HG03135 (cell line): Measurements from ENCODE around the gene S100A5.
"Not testable (repeated sequence)": the region's sequence is repeated elsewhere in the genome, so short reads cannot be mapped to it uniquely, and the experiment has no call there.

Experiments used
- ATAC-seq: cut with Tn5 transposase; IDR thresholded peaks from one replicate; pipeline ENCODE4 v1.9.1; 2021; ENCODE audit warnings: mild to moderate bottlenecking, moderate library complexity; ENCODE audit not compliant: unreplicated experiment

S100A5 gene

DNA sequence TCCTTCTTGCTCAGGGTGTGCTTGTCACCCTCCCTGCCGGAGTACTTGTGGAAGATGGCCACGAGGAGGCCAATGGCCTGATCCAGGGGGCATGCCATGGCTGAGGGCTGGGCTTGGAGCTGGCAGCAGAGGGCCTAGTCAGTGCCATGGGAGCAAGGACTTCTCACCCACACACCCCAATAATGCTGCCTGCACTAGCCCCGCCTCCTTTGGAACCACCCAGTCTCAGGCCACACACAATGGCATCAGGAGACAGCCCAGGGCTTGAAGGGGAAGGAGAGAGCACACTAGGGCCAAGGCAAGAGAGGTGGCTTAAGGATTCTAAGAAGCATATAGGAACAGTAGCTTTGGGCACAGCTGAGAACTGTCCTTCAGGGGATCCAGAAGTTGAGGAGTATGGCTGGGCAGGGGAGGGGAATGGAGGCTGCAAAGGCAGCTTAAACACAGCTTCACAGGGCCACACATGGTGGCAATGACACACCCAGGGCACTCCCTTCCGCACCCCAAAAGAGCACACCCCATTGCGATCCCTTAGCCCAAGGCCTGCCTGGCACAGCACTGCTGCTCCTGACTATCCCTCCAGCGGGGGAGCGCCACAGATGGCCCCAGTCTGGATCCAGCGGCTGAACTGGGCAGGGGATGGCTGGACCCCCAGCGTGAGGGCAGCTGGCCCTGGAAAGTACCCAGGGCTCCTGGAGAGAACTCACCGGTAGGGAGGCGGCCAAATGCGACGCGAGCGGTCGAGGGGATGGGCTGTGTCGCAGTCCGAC is 5.3 kb downstream of the S100A5 start, which contains the start of gene S100A6:
S100A6 (minus strand) TSS at position 750 of the 770 bp plus-strand sequence; CDS start at position 98, 652 bp downstream.
- ATAC-seq, result no peak

DNA sequence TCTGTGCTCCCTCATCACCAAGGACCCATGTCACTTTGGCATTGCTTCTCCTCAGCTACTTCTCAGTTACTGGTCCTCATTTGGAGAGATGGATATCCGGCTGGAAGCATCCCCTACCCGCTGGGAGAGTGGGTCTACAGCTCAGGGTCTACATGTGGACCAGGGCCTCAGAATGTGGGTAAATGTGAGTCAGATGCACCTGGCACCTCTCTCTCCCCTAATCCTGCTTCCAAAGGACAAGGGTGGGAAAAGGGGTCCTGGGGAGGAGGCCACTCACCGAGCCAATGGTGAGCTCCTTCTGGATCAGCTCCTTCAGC is 5.9 kb downstream of the S100A5 start:
- no peak for ATAC-seq

DNA sequence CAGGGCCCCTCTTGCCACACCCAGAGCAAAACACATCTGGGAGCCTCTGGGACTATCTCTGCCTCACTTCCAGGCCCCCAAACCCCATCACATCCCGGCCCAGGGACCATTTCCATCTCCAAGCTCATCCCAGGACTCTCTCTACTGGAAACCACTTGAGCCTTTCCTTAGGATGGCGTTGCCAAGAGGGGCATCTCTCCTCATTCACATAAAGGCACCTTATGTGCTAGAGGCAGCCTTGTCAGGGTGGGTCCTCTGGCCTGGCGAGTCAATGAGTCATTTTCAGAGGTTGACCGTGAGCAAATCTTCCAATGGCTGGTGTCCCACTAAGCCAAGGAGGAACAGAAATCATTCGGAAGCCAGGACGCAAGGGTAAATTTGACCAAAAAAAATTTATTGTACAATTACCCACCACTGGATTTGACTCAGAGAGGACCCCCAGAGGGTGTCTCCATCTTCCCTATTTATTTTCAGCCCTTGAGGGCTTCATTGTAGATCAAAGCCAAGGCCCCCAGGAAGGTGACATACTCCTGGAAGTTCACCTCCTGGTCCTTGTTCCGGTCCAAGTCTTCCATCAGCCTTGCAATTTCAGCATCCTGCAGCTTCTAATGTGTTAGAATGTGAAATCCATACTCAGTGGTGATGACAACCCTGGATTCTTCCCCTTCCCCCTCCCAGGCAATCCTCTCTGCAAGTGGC is 6.4 kb downstream of the S100A5 start:
- ATAC-seq, result no peak

DNA sequence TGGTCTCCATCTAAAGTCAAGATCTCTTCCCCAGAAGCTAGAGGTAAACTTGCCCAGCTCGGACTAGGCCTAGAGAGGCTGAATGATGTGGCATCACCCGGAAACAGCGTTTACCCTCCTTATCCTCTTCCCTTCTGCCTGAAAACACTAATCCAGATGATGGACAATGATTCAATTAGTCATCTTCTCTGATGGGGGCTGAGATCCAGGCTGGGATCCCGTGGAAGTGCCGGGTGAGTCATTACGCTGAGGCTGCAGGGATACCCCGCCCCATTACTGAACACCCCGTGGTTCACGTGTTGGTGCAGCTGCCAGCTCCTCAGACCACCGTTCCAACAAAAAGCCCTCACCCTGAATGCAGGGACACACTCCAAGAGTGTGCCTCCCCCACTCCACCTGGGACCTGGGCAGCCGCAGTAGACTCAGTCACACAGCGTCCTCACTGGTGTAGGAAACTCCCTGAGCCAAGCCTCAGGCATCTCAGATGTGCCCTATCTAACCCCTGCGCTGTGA is 7.0 kb downstream of the S100A5 start:
- ATAC-seq, result no peak

DNA sequence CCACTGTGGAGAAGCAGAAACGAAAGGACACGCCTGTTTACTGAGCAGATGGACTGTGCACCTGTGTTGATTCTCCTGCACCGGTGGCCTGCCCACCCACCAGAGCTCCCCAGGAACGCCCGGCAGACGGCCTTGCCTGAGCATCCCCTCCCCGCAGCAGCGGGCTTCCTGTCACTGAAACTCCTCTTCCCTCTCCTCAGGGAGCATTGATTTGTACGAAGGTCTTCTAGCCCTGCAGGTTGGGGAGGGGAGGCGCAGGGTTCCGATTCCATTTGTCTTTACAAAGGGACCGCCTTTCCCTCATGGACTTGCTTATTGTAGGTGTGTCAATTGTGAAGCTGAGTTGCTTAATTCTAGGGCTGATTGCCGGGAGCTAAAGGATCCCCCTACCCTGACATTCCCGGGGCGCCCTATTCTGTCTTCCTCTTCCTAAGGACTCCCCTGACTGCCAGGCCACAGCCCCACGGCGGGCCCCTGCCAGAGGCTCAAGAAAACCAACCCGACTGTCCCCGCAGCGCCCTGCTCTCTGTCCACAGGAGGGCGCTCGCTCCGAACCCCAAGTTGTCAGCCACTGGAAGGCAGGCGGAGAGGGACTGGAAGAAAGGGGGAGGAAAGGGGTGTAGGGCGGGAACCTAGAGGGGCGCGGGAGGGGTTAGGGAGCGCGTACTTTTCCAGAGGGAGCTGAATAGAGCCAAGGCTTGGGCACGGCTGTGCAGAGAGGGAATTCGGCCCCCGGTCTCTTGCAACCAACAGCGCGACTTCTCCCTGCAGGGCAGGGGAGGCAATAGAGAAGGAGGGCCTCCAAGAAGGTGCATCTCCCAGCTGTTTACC is 7.8 kb downstream of the S100A5 start:
- no peak for ATAC-seq

DNA sequence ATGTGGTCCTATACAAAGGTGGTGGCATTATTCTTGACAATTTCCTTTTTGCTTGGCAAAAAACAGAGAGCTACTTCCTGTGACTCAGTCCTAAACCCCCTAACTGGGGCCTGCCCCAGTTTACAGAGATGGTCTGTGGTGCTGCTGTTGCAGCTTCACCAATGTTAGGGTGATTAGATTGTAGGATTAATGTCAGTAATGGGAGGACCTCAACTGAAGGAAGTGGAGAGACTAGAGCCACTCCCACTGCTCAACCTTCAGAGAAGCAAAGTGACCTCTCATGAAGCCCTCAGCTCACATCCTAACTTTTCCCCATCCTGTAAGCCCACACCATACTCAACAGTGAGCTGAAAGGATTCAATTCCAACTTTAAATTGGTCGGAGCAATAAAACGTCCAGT is 8.6 kb downstream of the S100A5 start:
- no peak for ATAC-seq

DNA sequence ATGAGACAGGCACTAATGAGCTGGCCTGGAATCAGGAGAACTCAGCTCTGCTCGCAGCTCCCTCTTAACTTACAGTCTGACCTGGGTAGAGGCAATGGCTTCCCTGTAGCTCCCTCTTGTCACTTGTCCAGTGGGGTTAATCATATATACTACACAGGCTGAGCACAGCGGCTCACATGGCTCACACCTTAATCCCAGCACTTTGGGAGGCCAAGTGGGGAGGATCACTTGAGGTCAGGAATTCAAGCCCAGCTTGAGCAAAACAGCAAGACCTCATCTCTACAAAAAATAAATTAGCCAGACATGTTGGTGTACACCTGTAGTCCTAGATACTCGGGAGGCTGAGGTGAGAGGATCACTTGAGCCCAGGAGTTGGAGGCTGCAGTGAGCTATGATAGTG is 9.1 kb downstream of the S100A5 start:
- ATAC-seq, result no peak

DNA sequence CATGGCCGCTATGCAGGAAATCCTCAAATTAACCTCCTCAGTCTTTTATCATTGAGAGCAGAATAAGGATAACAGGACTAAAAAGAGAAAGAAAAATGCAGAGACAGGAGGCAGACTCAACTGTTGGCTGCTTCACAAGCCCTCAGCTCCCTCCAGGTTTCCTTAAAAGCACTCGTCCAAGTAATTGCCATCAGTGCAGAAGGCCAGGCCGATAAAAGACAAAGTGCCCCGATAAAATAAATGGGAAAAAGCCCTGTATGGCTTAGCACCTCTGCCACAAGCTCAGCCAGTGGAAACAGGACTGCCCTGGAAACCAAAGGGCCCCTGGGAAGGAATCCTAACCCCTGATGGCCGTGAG is 13.1 kb downstream of the S100A5 start:
- ATAC-seq, result no peak

DNA sequence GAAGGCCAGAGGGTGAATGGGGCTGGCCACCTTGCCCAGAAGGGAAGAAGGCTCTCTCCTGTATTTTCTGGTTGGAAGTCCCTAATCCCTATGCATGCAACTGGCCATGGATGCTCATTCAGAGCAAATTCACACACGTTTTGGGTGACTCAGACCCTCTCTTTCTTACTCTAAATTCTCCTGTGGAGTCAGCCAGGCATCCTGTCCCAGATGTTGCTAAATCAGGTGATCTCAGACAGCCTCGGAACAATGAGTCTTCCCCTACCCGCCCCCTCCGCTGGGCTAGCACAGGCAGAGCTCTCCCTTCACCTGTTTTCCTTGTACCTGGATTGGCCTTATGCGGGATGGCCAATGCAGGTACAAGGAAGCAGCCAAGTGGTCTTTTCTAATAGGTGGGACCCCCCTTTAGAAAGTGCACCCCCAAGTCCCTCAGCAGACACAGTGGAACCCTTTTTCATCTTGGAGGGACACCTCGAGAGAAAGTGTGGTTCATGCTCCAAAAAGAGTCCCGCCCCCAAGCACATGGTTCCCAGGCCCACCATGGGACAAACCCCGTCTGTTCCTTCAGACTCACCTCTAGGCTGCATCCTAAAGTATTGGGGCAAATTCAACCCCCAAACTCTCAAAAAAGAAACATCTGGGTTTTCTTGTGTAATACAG is 13.6 kb downstream of the S100A5 start:
- no peak for ATAC-seq

DNA sequence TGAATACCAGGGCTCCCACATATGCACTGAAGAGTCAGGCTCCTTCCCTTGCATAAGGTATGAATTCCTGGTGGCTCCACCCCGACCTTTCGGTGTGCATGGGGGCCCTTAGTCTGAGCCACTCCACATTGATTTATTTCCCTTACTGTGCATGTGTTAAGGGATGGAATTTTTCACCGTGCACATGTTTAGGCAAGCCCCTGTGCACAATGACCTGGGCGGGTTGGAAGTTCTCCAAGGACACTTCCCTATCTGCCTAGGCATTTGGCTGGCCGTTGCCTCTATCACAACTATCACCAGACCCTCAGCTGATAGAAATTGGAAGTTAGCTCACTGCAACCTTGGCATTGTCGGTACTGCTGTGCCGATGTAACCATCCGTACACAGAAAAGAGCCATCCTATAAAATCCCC is 14.6 kb downstream of the S100A5 start:
- no peak for ATAC-seq

DNA sequence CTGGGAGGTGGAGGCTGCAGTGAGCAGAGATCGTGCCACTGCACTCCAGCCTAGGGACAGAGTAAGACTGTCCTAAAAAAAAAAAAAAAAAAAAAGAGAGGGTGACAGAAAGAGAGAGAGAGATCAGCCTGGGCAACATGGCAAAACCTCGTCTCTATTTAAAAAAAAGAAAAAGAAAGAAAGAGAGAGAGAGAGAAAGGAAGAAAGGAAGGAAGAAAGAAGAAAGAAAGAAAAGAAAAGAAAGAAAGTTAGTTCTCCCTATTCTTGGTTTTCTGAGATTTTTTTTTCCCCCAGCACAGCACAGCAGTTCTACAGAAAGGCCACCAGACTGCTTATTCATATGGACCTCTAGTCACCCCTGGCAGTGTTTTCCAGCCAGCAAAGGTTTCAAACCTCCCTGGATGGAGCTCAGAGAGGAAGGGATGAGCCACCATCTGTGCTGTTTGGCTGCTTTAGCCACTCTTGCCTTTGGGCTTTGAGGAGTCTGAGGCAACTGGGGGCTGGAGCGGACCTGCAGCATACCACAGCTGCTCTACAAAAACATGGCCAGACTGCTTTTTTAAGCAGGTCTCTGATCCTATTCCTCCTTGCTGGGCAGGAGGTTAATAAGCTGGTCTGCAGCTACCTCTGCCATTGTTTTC is 15.5 kb downstream of the S100A5 start:
- ATAC-seq, result no peak

DNA sequence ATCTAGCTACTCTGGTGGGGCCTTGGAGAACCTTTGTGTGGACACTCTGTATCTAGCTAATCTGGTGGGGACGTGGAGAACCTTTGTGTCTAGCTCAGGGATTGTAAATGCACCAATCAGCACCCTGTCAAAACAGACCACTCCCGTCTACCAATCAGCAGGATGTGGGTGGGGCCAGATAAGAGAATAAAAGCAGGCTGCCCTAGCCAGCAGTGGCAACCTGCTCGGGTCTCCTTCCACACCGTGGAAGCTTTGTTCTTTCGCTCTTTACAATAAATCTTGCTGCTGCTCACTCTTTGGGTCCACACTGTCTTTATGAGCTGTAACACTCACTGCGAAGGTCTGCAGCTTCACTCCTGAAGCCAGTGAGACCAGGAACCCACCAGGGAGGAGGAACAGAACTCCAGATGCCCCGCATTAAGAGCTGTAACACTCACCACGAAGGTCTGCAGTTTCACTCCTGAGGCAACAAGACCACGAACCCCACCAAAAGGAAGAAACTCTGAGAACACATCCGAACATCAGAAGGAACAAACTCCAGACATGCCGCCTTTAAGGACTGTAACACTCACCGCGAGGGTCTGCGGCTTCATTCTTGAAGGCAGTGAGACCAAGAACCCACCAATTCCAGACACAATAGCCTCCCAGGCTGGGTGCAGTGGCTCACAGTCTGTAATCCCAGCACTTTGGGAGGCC is 18.2 kb downstream of the S100A5 start:
- ATAC-seq, result not testable (repeated sequence)

DNA sequence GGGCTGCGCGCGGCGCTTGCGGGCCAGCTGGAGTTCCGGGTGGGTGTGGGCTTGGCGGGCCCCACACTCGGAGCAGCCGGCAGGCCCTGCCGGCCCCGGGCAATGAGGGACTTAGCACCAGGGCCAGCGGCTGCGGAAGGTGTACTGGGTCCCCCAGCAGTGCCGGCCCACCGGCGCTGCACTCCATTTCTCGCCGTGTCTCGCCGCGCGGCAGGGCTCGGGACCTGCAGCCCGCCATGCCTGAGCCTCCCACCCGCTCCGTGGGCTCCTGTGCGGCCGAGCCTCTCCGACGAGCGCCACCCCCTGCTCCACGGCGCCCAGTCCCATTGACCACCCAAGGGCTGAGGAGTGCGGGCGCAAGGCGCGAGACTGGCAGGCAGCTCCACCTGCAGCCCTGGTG is 18.9 kb downstream of the S100A5 start:
- not testable (repeated sequence) for ATAC-seq

DNA sequence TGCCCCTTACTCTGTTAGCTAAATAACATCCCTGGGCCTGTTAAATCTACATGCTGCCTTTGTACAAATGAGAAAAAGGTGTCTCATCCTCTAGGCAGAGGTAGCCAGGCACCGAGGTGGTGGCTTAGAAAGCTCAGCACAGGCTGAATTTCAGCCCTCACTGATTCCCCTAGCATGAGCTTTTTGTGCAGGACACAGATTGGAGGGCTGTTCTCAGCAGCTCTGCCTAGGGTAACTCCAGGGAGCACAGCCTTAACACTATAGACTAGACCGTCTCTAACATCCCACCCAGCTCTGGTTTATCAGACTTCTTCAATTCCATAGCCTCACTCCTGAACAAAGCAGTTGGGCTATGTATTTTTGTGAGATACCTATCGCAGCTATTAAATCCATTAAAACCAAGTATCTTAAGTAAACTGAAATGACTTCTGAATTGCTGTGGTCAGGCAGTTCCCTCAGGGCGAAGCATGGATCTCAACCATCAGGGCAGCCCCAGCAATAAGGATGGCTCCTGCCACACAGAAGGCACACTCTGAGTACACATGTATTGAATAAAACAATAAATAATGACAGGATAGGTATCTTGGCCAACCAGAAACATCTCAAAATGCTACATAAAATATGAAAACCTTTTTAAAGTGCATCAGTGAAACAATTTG is 19.8 kb downstream of the S100A5 start:
- no peak for ATAC-seq

DNA sequence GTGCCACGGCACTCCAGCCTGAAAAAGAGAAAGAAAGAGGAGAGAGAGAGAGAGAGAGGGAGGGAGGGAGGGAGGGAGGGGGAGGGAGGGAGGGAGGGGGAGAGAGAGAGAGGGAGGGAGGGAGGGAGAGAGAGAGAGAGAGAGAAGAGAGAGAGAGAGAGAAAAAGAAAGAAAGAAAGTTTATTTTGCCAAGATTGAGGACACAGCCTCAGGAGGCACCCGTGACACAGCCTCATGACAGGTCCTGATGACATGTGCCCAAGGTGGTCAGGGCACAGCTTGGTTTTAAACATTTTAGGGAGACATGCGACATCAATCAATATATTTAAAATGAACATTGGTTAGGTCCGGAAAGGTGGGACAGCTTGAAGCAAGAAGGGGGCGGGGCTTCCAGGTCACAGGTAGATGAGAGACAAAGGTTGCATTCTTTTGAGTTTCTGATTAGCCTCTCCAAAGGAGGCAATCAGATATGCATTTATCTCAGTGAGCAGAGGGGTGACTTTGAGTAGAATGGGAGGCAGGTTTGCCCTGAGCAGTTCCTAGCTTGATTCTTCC is 20.5 kb downstream of the S100A5 start:
- not testable (repeated sequence) for ATAC-seq

DNA sequence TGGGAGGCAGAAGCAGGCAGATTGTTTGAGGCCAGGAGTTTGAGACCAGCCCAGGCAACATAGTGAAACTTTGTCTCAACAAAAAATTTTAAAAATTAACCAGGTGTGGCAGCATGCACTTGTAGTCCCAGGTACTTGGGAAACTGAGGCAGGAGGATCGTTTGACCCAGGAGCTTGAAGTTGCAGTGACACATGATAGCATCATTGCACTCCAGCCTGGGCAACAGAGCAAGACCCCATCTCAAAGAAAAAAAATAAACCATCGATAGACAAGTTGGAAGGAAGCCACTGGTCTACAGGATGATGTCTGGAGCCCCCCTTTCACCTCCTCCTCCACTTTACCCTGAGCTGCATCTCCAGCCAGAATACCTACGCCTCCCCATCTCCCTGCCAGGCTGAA is 21.5 kb downstream of the S100A5 start:
- no peak for ATAC-seq

DNA sequence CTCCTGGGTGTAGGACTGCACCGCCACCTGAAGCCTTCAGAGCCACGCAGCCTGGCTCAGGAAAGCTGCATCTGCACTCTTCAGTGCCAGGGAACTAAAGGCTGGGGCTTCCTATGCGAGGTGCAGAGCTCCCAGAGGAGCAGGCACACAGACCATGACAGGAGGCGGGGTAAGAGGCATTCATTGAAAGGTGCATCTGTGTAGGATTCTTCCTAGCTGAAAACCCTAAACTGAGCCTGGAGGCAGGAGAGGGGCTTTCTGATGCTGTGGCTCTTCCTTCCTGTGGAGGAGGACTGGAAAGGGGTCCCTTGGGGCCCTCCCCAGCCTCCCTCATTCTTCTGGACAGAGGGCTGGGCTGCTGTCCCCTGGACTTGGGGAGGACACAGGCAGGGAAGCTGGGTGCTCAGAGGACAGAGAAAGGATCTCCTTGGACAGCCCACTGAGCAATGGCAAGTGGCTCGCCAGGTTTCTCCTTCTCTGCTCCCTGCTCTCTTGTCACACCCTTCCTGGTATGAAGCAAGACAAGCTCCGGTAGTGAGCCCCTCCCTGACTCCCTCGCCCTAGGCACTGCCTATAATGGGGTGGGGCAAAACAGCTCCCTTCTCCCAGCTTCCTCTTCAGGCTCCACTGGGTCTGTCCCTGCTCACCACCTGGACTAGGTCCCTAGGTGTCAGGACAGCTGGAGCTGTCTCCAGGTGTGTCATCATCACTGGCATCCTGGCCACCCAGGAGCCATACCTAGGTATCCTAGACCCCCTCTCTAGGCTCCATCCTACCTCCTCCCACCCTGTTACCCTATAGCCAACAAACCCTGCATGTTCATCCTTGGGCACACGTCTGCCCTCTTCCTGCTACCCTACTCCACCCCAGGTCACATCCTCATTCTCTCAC is 25.0 kb downstream of the S100A5 start:
- no peak for ATAC-seq

DNA sequence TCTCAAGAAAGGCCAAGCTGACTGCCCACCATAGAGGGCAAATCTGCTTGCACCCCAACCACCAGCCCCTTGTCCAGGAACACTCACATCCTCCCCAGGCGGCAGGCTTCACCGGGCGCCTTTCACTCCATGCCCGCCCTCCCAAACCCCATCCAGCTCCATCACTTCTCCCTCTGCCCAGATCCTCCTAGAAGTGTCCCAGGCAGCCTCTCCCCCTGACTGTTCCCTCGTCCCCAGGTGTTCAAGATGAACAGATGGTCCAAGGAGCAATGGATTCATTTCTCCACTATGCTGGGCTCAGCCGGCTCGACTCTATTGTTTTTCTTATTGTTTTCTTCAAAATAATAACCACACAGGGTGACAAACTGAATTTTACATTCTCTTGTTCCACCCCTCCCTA is 27.1 kb downstream of the S100A5 start:
- no peak for ATAC-seq
